Activated CD8-positive, alpha-beta memory T cell treated with anti-CD3 and anti-CD28 coated beads for 24 hours (primary cell): ENCODE measurements around the gene FAT1.
"Not testable (repeated sequence)": the region's sequence is repeated elsewhere in the genome, so short reads cannot be mapped to it uniquely, and the experiment has no call there.

Source experiments
- DNase-seq: peaks from one replicate; pipeline ENCODE4 v3.0.0-alpha.2; 2020

FAT1 gene

GRCh38 chr4:186693159-186693815 lies 30.4 kb downstream of the FAT1 start:
- no peak for DNase-seq

- no peak for DNase-seq
Measured at GRCh38 chr4:186691396-186691795, 32.3 kb downstream of the FAT1 start.

- no peak for DNase-seq
Measured at GRCh38 chr4:186689476-186689875, 34.2 kb downstream of the FAT1 start.

GRCh38 chr4:186688150-186688943 lies 35.3 kb downstream of the FAT1 start:
- DNase-seq: no peak

GRCh38 chr4:186687265-186687664 lies 36.4 kb downstream of the FAT1 start:
- DNase-seq: no peak

- DNase-seq: no peak
Measured at GRCh38 chr4:186685767-186686183, 37.9 kb downstream of the FAT1 start.

GRCh38 chr4:186684889-186685309 lies 38.8 kb downstream of the FAT1 start:
- DNase-seq: no peak

GRCh38 chr4:186684220-186684619 lies 39.4 kb downstream of the FAT1 start:
- no peak for DNase-seq

- DNase-seq: no peak
Measured at GRCh38 chr4:186680641-186681040, 43.0 kb downstream of the FAT1 start.

- no peak for DNase-seq
Measured at GRCh38 chr4:186676531-186677161, 47.0 kb downstream of the FAT1 start.

GRCh38 chr4:186669735-186670134 lies 53.9 kb downstream of the FAT1 start:
- no peak for DNase-seq

GRCh38 chr4:186669159-186669731 lies 54.4 kb downstream of the FAT1 start:
- DNase-seq: no peak

- DNase-seq: no peak
Measured at GRCh38 chr4:186666750-186667149, 56.9 kb downstream of the FAT1 start.

GRCh38 chr4:186666252-186666651 lies 57.4 kb downstream of the FAT1 start:
- DNase-seq: no peak

GRCh38 chr4:186660403-186660802 lies 63.3 kb downstream of the FAT1 start:
- DNase-seq: no peak

GRCh38 chr4:186659935-186660334 lies 63.7 kb downstream of the FAT1 start:
- no peak for DNase-seq

GRCh38 chr4:186659456-186659855 lies 64.2 kb downstream of the FAT1 start:
- not testable (repeated sequence) for DNase-seq

GRCh38 chr4:186658657-186659056 lies 65.0 kb downstream of the FAT1 start:
- no peak for DNase-seq

GRCh38 chr4:186657764-186658163 lies 65.9 kb downstream of the FAT1 start:
- no peak for DNase-seq

GRCh38 chr4:186653969-186654368 lies 69.7 kb downstream of the FAT1 start:
- no peak for DNase-seq

- no peak for DNase-seq
Measured at GRCh38 chr4:186651624-186652023, 72.0 kb downstream of the FAT1 start.

GRCh38 chr4:186651181-186651603 lies 72.5 kb downstream of the FAT1 start:
- no peak for DNase-seq

GRCh38 chr4:186650401-186651180 lies 73.1 kb downstream of the FAT1 start:
- DNase-seq: no peak
